ENCODE data around the gene PTPRG.

- no peak for TF ChIP-seq TAF1 (IDR thresholded peaks at IDR 0.05; ENCODE audit: borderline replicate concordance, low read depth, low read length)
- TF ChIP-seq POLR2A (IDR thresholded peaks at IDR 0.05; ENCODE audit: low read depth, low read length), result no peak
- TF ChIP-seq POLR2AphosphoS5 (IDR thresholded peaks at IDR 0.05; ENCODE audit: low read depth, low read length), result no peak
These were observed 723.1 kb downstream of the PTPRG start for GRCh38 chr3:62284442-62284841.
